Subcutaneous adipose tissue (tissue), 4 donors: ENCODE data around the gene NXPH1. TPM values are rescaled to one million over a fixed set of nuclear protein-coding genes. Genes with fewer than 3 reads are reported as not detected.

Experiments
- total RNA-seq, 4 donors: library from RNA; depleted of rRNA; stranded (reverse); fragments of >200 nt; gene quantifications; one replicate each; pipeline ENCODE4 v1.1.0, GENCODE V29; 2016
- TF ChIP-seq, protein P1 (sequence below): fragments of 450-650 bp; IDR thresholded peaks from one replicate; pipeline ENCODE4 v1.5.1; 2016; ENCODE audit warnings: low read depth, mild to moderate bottlenecking, control low read depth, antibody characterized with exemption, moderate library complexity

Gene NXPH1
- total RNA-seq, 4 donors from 2014 or later: not detected

DNA sequence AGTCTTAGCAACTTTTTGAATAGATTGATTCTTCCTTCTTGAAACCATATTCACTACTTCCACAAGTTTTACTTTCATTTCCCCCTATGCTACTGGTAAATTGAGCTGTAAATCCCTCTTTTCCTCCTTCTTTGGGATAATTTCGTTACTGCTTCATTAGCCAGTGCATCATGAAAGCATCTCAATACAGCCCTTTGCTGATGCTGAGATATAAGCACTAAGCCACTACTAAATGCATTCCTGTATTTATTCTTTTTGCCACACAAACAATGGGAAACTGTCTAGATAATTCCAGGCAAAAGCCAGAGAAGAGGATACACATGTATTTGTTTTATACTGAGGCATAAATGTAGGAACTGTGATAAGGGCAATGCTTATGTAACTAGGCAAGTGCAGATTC lies 313.9 kb downstream of the NXPH1 start:
- TF ChIP-seq, protein P1, sequence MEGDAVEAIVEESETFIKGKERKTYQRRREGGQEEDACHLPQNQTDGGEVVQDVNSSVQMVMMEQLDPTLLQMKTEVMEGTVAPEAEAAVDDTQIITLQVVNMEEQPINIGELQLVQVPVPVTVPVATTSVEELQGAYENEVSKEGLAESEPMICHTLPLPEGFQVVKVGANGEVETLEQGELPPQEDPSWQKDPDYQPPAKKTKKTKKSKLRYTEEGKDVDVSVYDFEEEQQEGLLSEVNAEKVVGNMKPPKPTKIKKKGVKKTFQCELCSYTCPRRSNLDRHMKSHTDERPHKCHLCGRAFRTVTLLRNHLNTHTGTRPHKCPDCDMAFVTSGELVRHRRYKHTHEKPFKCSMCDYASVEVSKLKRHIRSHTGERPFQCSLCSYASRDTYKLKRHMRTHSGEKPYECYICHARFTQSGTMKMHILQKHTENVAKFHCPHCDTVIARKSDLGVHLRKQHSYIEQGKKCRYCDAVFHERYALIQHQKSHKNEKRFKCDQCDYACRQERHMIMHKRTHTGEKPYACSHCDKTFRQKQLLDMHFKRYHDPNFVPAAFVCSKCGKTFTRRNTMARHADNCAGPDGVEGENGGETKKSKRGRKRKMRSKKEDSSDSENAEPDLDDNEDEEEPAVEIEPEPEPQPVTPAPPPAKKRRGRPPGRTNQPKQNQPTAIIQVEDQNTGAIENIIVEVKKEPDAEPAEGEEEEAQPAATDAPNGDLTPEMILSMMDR: no peak

DNA sequence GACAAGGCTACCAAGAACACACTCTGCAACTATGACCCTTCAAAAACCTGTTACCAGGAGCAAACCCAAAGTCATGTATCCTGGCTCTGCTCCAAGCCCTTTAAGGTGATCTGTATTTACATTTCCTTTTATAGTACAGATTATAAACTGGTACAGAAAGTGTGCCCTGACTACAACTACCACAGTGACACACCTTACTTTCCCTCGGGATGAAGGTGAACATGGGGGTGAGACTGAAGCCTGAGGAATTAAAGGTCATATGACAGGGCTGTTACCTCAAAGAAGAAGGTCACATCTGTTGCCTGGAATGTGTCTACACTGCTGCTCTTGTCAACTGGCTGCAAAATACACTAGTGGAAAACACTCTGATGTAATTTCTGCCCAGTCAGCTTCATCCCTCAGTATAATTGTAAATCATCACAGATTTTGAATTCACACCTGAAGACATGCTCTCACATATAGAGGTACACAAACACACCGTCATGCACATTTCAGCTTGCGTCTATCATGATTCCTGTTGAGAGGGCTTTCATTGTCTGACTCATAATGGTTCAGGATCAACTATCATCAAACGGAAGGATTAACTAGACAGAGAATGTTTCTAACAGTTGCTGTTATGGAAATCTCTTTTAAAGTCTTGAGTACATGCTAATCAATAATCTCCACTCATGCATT lies 318.3 kb downstream of the NXPH1 start:
- TF ChIP-seq, protein P1: no peak

DNA sequence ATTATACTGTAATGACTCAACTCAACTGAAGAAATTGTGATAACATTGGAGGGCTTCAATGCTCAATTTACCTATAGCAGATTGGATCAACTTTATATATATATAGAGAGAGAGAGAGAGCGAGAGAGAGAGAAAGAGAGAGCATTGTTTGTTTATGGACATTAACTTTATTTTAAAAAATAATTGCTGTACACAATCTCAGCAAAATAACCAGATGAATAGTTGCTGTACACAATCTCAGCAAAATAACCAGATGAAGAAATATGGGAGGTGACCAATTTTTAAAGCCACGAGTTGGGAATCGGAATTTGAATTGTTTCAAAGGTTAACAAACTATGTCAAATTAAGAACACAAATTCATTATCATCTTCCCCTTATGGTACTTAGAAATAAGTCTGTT lies 319.9 kb downstream of the NXPH1 start:
- TF ChIP-seq, protein P1: no peak

DNA sequence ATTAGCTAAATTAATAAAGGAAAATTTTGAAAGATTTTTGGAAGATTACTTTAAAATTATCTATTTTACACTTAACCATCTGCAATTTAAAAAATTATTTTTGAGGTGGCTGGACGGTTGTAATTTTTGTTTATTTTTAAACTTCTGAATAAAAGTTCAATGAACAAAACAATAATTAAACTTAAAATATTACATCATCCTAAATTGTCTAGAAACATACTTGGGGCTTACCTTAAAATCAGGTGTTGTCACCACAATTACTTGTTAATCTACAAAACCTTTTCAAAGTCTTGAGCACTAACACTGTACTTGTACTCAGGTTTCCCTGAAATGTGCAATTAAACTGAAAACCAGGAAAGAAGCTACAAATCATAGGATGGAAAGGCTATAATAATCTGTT lies 328.3 kb downstream of the NXPH1 start:
- TF ChIP-seq, protein P1: no peak

DNA sequence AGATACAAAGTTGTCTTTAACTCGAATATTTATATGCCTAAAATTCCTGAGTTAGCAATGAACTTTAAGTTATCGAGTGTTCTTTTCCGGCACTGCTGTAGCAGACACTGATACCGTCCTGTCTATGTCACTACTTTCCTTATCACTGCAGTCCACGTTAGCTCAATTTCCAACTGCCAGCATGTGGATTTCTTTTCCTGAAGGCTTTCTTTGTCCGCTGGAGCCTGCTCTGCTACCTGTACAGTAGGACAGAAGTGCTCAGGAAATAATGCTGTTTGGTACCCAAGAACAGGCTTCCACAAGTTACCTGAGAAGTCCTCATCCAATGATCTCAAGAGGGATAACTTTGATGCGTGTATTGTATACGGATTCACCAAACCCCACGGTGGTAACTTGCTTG lies 329.4 kb downstream of the NXPH1 start:
- TF ChIP-seq, protein P1: no peak

DNA sequence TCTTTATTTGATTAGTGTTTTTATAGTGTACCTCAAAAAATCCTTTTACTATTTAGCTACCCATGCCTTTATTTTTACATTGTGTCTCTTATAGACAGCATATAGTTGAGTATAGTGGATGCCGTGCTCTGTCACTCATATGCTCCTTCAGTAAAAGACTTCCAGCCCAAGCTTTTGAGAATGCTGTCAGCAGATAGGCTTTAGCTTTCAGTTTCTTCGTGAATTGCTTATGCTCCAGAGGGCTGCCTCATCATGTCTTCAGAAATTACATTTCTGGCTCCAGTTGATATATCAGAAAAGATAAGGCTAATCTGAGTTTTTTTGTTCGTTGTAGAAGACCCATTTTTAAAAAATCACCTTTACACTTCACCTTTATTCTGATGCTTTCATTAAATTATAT lies 332.0 kb downstream of the NXPH1 start:
- TF ChIP-seq, protein P1: no peak

DNA sequence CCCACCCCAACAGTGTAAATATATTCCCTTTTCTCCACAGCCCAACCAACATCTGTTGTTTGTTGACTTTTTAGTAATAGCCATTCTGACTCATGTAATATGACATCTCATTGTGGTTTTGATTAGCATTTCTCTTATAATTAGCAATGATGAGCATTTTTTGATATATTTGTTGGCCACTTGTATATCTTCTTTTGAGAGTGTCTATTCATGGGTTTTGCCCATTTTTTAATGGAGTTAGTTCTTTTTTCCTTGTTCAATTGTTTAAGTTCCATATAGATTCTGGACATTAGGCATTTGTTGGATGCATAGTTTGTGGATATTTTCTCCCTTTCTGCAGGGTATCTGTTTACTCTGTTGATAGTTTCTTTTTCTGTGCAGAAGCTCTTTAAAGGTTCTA lies 340.1 kb downstream of the NXPH1 start:
- TF ChIP-seq, protein P1: no peak
